HCT116 (cell line): ENCODE measurements around the gene ERVFRD-1. TPM values are rescaled to one million over a fixed set of nuclear protein-coding genes. Genes with fewer than 3 reads are reported as not detected.

Experiments
- ATAC-seq: fragments of 200-7000 bp; cut with Tn5 transposase; 2 replicates; pipeline ENCODE4 v1.9.1; 2020; ENCODE audit warnings: mild to moderate bottlenecking, moderate library complexity
- BruUV-seq: library from RNA; stranded (reverse); fragments of 400-500 nt; replicated peaks from 2 replicates; lab custom pipeline; 2021; lab: Mats Ljungman, UMichigan
- CTCF ChIA-PET: fragments of 300-600 bp; sonication (Branson Sonifier 250); formaldehyde crosslinking; loops from one replicate; lab custom pipeline; 2021; ENCODE audit warnings: antibody characterized with exemption; lab: Charles Lee
- POLR2A ChIA-PET: fragments of 300-600, 350-600 bp; sonication (Branson Sonifier 250); formaldehyde crosslinking; loops from one replicate; lab custom pipeline; 2021; ENCODE audit warnings: antibody characterized with exemption; lab: Charles Lee
- RAD21 ChIA-PET, 2 experiments: fragments of 300-600 bp; sonication (Branson Sonifier 250); formaldehyde crosslinking; loops; one replicate each; lab custom pipeline; 2023; ENCODE audit warnings: low total read pairs in 2 of 2; ENCODE audit not compliant: uncharacterized antibody in 2 of 2, unreplicated experiment in 2 of 2, low non-redundant PET in 1 of 2; lab: Charles Lee
- DNase-seq: peaks from one replicate; pipeline ENCODE4 v3.0.0-alpha.2; 2010; ENCODE audit warnings: low read depth, low spot score
- H2AFZ ChIP-seq: fragments of 200-600 bp; shearing (Covaris generic), sonication (generic); 2 replicates; pipeline ENCODE4 v1.6.1; 2017; ENCODE audit warnings: low read depth, mixed run types, mixed read lengths, antibody characterized with exemption, low read length; ENCODE audit not compliant: poor library complexity, severe bottlenecking
- H3K27ac ChIP-seq: 2 replicates; pipeline ENCODE4 v1.5.1; 2012; ENCODE audit warnings: low read depth, low read length
- H3K27me3 ChIP-seq: fragments of 200-600 bp; sonication (generic); 2 replicates; pipeline ENCODE4 v1.6.1; 2016; ENCODE audit warnings: mixed run types, low read length, mixed read lengths; ENCODE audit not compliant: insufficient read depth
- H3K36me3 ChIP-seq, 2 experiments: fragments of 200-500 bp in 1 of 2; fragments of 200-600 bp in 1 of 2; sonication (Bioruptor generic) in 1 of 2; sonication (generic) in 1 of 2; 2 replicates each; pipeline versions ENCODE4 v1.5.1 to v1.6.1; 2014 to 2016; ENCODE audit warnings: low read length in 2 of 2, inconsistent platforms in 1 of 2, mixed read lengths in 1 of 2, mixed run types in 1 of 2; ENCODE audit not compliant: insufficient read depth in 2 of 2, control insufficient read depth in 1 of 2
- H3K4me1 ChIP-seq, 2 experiments: fragments of 200-600 bp in 1 of 2; sonication (generic) in 1 of 2; 2 replicates each; pipeline versions ENCODE4 v1.5.1 to v1.6.1; 2012 to 2017; ENCODE audit warnings: low read length in 2 of 2, inconsistent platforms in 1 of 2, mild to moderate bottlenecking in 1 of 2, mixed read lengths in 1 of 2, mixed run types in 1 of 2, moderate library complexity in 1 of 2; ENCODE audit not compliant: insufficient read depth in 2 of 2, control insufficient read depth in 1 of 2
- H3K4me2 ChIP-seq: fragments of 200-600 bp; sonication (generic); 2 replicates; pipeline ENCODE4 v1.6.1; 2017; ENCODE audit warnings: mixed run types, low read length, mixed read lengths
- H3K4me3 ChIP-seq, 2 experiments: fragments of 200-600 bp in 1 of 2; sonication (generic) in 1 of 2; replicated peaks in 1 of 2; 2 replicates each; pipeline ENCODE4 v1.5.1; 2011 to 2016; ENCODE audit warnings: low read length in 2 of 2, control low read depth in 1 of 2, low read depth in 1 of 2, mild to moderate bottlenecking in 1 of 2, mixed read lengths in 1 of 2, mixed run types in 1 of 2
- H3K79me2 ChIP-seq: fragments of 200-600 bp; sonication (generic); 2 replicates; pipeline ENCODE4 v1.6.1; 2017; ENCODE audit warnings: mild to moderate bottlenecking, mixed run types, low read length, moderate library complexity, mixed read lengths; ENCODE audit not compliant: insufficient read depth
- H3K9ac ChIP-seq: fragments of 200-600 bp; sonication (generic); 2 replicates; pipeline ENCODE4 v1.6.1; 2016; ENCODE audit warnings: low read length, mixed read lengths
- H3K9me2 ChIP-seq: fragments of 200-600 bp; sonication (generic), shearing (Covaris generic); 2 replicates; pipeline ENCODE4 v1.6.1; 2017; ENCODE audit warnings: mixed run types, mild to moderate bottlenecking, moderate library complexity; ENCODE audit not compliant: insufficient read depth
- H3K9me3 ChIP-seq, 2 experiments: fragments of 200-500 bp in 1 of 2; fragments of 200-600 bp in 1 of 2; sonication (Bioruptor generic) in 1 of 2; sonication (generic) in 1 of 2; 2 replicates each; pipeline ENCODE4 v1.6.1; 2014 to 2017; ENCODE audit warnings: low read length in 2 of 2, mixed read lengths in 2 of 2, inconsistent platforms in 1 of 2, low read depth in 1 of 2, mild to moderate bottlenecking in 1 of 2, mixed run types in 1 of 2, moderate library complexity in 1 of 2; ENCODE audit not compliant: control insufficient read depth in 1 of 2, insufficient read depth in 1 of 2
- H4K20me1 ChIP-seq: fragments of 200-600 bp; sonication (generic), shearing (Covaris generic); 2 replicates; pipeline ENCODE4 v1.6.1; 2017; ENCODE audit warnings: mixed run types, mild to moderate bottlenecking, moderate library complexity; ENCODE audit not compliant: insufficient read depth
- ATF3 ChIP-seq: IDR thresholded peaks from 2 replicates; pipeline ENCODE4 v1.6.1; 2012
- CEBPB ChIP-seq: IDR thresholded peaks from 2 replicates; pipeline ENCODE4 v1.6.1; 2012; ENCODE audit warnings: low read depth
- CTCF ChIP-seq, 3 experiments: fragments of 200-600 bp in 1 of 3; sonication (generic) in 1 of 3; IDR thresholded peaks in 2 of 3; conservative IDR thresholded peaks in 1 of 3; 2 replicates each; pipeline ENCODE4 v1.5.1; 2012 to 2017; ENCODE audit warnings: low read depth in 2 of 3, low read length in 2 of 3, antibody characterized with exemption in 1 of 3, borderline replicate concordance in 1 of 3, control low read depth in 1 of 3, mild to moderate bottlenecking in 1 of 3, mixed read lengths in 1 of 3, mixed run types in 1 of 3, moderate library complexity in 1 of 3; ENCODE audit not compliant: insufficient read depth in 1 of 3
- EZH2phosphoT487 ChIP-seq: fragments of 200-600 bp; IDR thresholded peaks from 2 replicates; pipeline ENCODE4 v1.6.1; 2018; ENCODE audit warnings: antibody characterized with exemption, borderline replicate concordance
- FOSL1 ChIP-seq: IDR thresholded peaks from 2 replicates; pipeline ENCODE4 v1.6.1; 2012; ENCODE audit warnings: low read depth
- JUND ChIP-seq: IDR thresholded peaks from 2 replicates; pipeline ENCODE4 v1.6.1; 2012
- POLR2AphosphoS5 ChIP-seq: IDR thresholded peaks from 2 replicates; pipeline ENCODE4 v1.6.1; 2011; ENCODE audit warnings: mild to moderate bottlenecking, low read depth, low read length, moderate library complexity
- RAD21 ChIP-seq: IDR thresholded peaks from 2 replicates; pipeline ENCODE4 v1.6.1; 2012; ENCODE audit warnings: low read depth, mild to moderate bottlenecking
- SRF ChIP-seq: IDR thresholded peaks from 2 replicates; pipeline ENCODE4 v1.6.1; 2012; ENCODE audit warnings: low read depth
- TCF7L2 ChIP-seq: IDR thresholded peaks from 2 replicates; pipeline ENCODE4 v1.7.0; 2011; ENCODE audit warnings: borderline replicate concordance, inconsistent platforms; ENCODE audit not compliant: insufficient read depth, insufficient read length; ENCODE audit errors: extremely low read depth
- YY1 ChIP-seq: IDR thresholded peaks from 2 replicates; pipeline ENCODE4 v1.6.1; 2011; ENCODE audit warnings: low read length, low read depth, moderate library complexity, mild to moderate bottlenecking; ENCODE audit not compliant: insufficient replicate concordance; ENCODE audit errors: extremely low read depth
- ZBTB33 ChIP-seq: IDR thresholded peaks from 2 replicates; pipeline ENCODE4 v1.6.1; 2011; ENCODE audit warnings: mild to moderate bottlenecking, low read length, moderate library complexity; ENCODE audit not compliant: insufficient replicate concordance; ENCODE audit errors: extremely low read depth
- ZFX ChIP-seq: fragments of 450-650 bp; IDR thresholded peaks from 2 replicates; pipeline ENCODE4 v1.6.1; 2017
- ZNF274 ChIP-seq: fragments of 200-500 bp; sonication (Bioruptor generic); IDR thresholded peaks from 2 replicates; pipeline ENCODE4 v1.6.1; 2014; ENCODE audit warnings: mild to moderate bottlenecking, low read depth, low read length, inconsistent platforms
- intact Hi-C: fragments of 100-400 bp; cut with micrococcal nuclease; formaldehyde crosslinking; loops from 2 replicates; pipeline ENCODE4 v1.10.0; 2022
- total RNA-seq: library from RNA; stranded (reverse); gene quantifications from one replicate; pipeline ENCODE4 v1.2.1, GENCODE V29; 2021; ENCODE audit not compliant: unreplicated experiment
- TF ChIP-seq, protein P1 (sequence below): IDR thresholded peaks from 2 replicates; pipeline ENCODE4 v1.6.1; 2012; ENCODE audit warnings: low read depth

Gene ERVFRD-1
- total RNA-seq, 1 experiment from 2014 or later, result not detected

DNA sequence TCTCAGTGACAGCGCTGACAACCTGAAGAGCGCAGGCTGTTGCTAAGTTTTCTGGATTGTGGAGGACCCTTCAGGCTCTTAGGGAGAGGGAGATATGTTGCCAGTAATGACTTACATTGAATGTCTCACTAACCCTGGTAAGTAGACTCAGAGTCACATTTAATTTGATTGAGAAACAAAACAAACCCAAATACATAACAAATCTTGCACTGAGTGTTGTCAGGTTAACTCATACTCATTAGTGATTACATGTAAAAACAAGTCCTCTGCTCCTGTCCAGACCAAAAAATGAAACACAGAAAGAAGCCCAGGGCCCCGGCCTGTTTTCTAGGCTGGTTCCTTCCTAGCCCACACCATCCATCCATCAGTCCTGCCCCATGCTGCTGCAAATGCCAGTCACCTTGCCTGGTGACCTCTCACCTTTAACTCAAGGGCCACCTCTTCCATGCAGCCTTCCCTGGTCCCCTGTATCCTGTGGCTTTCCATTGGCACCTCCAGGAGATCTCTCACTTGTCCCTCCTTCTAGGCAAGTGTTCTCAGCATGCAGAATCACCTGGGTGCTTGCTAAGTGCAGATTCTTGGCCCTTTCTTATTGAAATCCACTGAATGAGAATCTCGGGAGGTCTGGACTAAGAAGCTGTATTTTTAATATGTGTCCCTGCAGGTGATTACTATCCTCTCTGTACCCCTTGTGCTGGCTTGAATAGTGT lies 34.7 kb upstream of the ERVFRD-1 start:
- no peaks in the 10 kb centered on the region for H3K9me2 ChIP-seq
- H3K4me1 ChIP-seq, result peaks cover 7 to 21% of the 10 kb centered on the region in 2 experiments; a peak in 3 of 4 replicates
- H4K20me1 ChIP-seq, result no peaks in the 10 kb centered on the region
- no peak overlapping the region for H3K4me2 ChIP-seq
- DNase-seq, result no peak
- intact Hi-C loops, result no loop called here
- H3K9me3 ChIP-seq, result no peaks in the 10 kb centered on the region
- no peak overlapping the region for H2AFZ ChIP-seq
- no peak for ATAC-seq
- ChIA-PET CTCF (no interaction called here), RAD21 (no interaction called here), POLR2A (no interaction called here)
- H3K36me3 ChIP-seq, result no peaks in the 10 kb centered on the region
- no peaks in the 10 kb centered on the region for H3K27me3 ChIP-seq
- H3K79me2 ChIP-seq, result no peaks in the 10 kb centered on the region
- no TSS peak for BruUV-seq
- TF ChIP-seq ZFX (no peak), CEBPB (no peak), POLR2AphosphoS5 (no peak), YY1 (no peak), EZH2phosphoT487 (no peak), SRF (no peak), ZBTB33 (no peak), ZNF274 (no peak), CTCF (IDR thresholded peaks at IDR 0.05 in 2 of 3, conservative IDR thresholded peaks at IDR 0.05 in 1 of 3; ENCODE audit: borderline replicate concordance in 1 of 3, insufficient read depth in 1 of 3, low read depth in 2 of 3, low read length in 2 of 3) (no peak), FOSL1 (no peak), ATF3 (no peak), RAD21 (no peak), JUND (no peak), TCF7L2 (no peak)
- TF ChIP-seq, protein P1, sequence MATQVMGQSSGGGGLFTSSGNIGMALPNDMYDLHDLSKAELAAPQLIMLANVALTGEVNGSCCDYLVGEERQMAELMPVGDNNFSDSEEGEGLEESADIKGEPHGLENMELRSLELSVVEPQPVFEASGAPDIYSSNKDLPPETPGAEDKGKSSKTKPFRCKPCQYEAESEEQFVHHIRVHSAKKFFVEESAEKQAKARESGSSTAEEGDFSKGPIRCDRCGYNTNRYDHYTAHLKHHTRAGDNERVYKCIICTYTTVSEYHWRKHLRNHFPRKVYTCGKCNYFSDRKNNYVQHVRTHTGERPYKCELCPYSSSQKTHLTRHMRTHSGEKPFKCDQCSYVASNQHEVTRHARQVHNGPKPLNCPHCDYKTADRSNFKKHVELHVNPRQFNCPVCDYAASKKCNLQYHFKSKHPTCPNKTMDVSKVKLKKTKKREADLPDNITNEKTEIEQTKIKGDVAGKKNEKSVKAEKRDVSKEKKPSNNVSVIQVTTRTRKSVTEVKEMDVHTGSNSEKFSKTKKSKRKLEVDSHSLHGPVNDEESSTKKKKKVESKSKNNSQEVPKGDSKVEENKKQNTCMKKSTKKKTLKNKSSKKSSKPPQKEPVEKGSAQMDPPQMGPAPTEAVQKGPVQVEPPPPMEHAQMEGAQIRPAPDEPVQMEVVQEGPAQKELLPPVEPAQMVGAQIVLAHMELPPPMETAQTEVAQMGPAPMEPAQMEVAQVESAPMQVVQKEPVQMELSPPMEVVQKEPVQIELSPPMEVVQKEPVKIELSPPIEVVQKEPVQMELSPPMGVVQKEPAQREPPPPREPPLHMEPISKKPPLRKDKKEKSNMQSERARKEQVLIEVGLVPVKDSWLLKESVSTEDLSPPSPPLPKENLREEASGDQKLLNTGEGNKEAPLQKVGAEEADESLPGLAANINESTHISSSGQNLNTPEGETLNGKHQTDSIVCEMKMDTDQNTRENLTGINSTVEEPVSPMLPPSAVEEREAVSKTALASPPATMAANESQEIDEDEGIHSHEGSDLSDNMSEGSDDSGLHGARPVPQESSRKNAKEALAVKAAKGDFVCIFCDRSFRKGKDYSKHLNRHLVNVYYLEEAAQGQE, result no peak
- H3K4me3 ChIP-seq, result no peak overlapping the region
- H3K9ac ChIP-seq, result no peak overlapping the region
- no peak overlapping the region for H3K27ac ChIP-seq
